ENCODE data around the gene SAFB. TPM values are rescaled to one million over a fixed set of nuclear protein-coding genes. Genes with fewer than 3 reads are reported as not detected.

Gene SAFB
- total RNA-seq, 4 donors from 2014 or later, result 40.5 to 80.1 (median 59.2) TPM

DNA sequence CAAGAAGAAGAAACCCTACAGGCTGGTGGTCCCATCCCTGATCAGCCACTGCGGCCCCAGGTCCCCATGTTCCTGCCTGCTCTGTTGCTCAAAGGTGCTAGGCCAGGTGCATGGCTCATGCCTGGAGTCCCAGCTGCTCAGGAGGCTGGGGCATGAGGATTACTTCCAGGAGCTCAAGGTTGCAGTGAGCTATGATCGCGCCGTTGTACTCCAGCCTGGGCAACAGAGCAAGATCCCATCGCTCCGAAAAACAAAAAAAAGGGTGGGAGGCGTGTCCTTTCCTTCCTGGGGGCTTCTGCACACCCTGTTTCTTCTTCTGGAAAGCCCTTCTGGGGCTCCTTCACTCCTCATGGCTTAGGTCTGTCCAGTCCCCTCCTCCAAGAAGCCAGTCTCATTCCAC lies 43.2 kb upstream of the SAFB start:
- no peak overlapping the region for H3K27ac ChIP-seq
- no peak for DNase-seq
- H3K4me3 ChIP-seq, result no peak overlapping the region
- H3K4me1 ChIP-seq, result peaks cover 3 to 23% (median 3%) of the 10 kb centered on the region in 3 donors
- 94 to 96% methylated on average over 6 to 7 of the region's 7 CpGs for WGBS, 2 donors
- TF ChIP-seq POLR2A (IDR thresholded peaks at IDR 0.05), result no peak
- TF ChIP-seq, protein P1, sequence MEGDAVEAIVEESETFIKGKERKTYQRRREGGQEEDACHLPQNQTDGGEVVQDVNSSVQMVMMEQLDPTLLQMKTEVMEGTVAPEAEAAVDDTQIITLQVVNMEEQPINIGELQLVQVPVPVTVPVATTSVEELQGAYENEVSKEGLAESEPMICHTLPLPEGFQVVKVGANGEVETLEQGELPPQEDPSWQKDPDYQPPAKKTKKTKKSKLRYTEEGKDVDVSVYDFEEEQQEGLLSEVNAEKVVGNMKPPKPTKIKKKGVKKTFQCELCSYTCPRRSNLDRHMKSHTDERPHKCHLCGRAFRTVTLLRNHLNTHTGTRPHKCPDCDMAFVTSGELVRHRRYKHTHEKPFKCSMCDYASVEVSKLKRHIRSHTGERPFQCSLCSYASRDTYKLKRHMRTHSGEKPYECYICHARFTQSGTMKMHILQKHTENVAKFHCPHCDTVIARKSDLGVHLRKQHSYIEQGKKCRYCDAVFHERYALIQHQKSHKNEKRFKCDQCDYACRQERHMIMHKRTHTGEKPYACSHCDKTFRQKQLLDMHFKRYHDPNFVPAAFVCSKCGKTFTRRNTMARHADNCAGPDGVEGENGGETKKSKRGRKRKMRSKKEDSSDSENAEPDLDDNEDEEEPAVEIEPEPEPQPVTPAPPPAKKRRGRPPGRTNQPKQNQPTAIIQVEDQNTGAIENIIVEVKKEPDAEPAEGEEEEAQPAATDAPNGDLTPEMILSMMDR (IDR thresholded peaks at IDR 0.05), result no peak
- H3K36me3 ChIP-seq, result peaks cover 0 to 21% (median 0%) of the 10 kb centered on the region in 3 donors
- intact Hi-C loops (cut with DNase I), result loop anchor here (10.0 kb wide), 1 partner anchor 535 kb away; no protein-coding TSS in a partner anchor
- no peaks in the 10 kb centered on the region for H3K27me3 ChIP-seq
- no peaks in the 10 kb centered on the region for H3K9me3 ChIP-seq

GRCh38 chr19:5580161-5580571 lies 42.7 kb upstream of the SAFB start:
- no peak for DNase-seq
- no peaks in the 10 kb centered on the region for H3K27me3 ChIP-seq
- H3K4me3 ChIP-seq, result no peak overlapping the region
- H3K27ac ChIP-seq, result no peak overlapping the region
- intact Hi-C loops (cut with DNase I), result loop anchor here (10.0 kb wide), 1 partner anchor 535 kb away; no protein-coding TSS in a partner anchor
- TF ChIP-seq, protein P1 (IDR thresholded peaks at IDR 0.05), result no peak
- no peak for TF ChIP-seq POLR2A (IDR thresholded peaks at IDR 0.05)
- WGBS, 2 donors, result 55 to 62% methylated on average over 7 to 9 of the region's 12 CpGs
- peaks cover 5 to 28% (median 6%) of the 10 kb centered on the region in 3 donors for H3K4me1 ChIP-seq
- no peaks in the 10 kb centered on the region for H3K9me3 ChIP-seq
- peaks cover 0 to 21% (median 0%) of the 10 kb centered on the region in 3 donors for H3K36me3 ChIP-seq

- WGBS, 2 donors, result 3 to 7% methylated on average over 3 to 5 of the region's 29 CpGs
- DNase-seq, result no peak
- no peaks in the 10 kb centered on the region for H3K27me3 ChIP-seq
- peaks cover 22 to 71% (median 33%) of the 10 kb centered on the region in 3 donors for H3K36me3 ChIP-seq
- no peaks in the 10 kb centered on the region for H3K9me3 ChIP-seq
- H3K27ac ChIP-seq, result peak overlapping the region; percentile 47 to 83 (median 66)
- H3K4me3 ChIP-seq, result peak overlapping the region in 1 of 4 donors; percentile 4
- TF ChIP-seq, protein P1 (IDR thresholded peaks at IDR 0.05), result peak in 1 of 6 experiments; percentile 8
- TF ChIP-seq POLR2A (IDR thresholded peaks at IDR 0.05), result no peak
- H3K4me1 ChIP-seq, result peaks cover 17 to 55% (median 21%) of the 10 kb centered on the region in 3 donors
- intact Hi-C loops (cut with DNase I), result loop anchor here (10.0 kb wide), 1 partner anchor 541 kb away; no protein-coding TSS in a partner anchor
Measured at GRCh38 chr19:5585461-5586299, 37.2 kb upstream of the SAFB start.

- no peak for DNase-seq
- Histone ChIP-seq H3K9me3 (no peaks in the 10 kb centered on the region), H3K4me3 (no peak overlapping the region), H3K4me1 (peaks cover 17 to 55% (median 21%) of the 10 kb centered on the region in 3 donors), H3K27me3 (no peaks in the 10 kb centered on the region), H3K36me3 (peaks cover 27 to 77% (median 39%) of the 10 kb centered on the region in 3 donors), H3K27ac (peak overlapping the region; percentile 47 to 83 (median 66))
- intact Hi-C loops (cut with DNase I), result loop anchor here (10.0 kb wide), 1 partner anchor 542 kb away; no protein-coding TSS in a partner anchor
- no peak for TF ChIP-seq POLR2A (IDR thresholded peaks at IDR 0.05)
- TF ChIP-seq, protein P1 (IDR thresholded peaks at IDR 0.05), result no peak
- 55 to 97% methylated on average over 3 to 10 of the region's 26 CpGs for WGBS, 2 donors
Measured at GRCh38 chr19:5586300-5587070, 36.4 kb upstream of the SAFB start.

Measured in esophagus squamous epithelium (tissue), 5 donors.